ENCODE results near the gene GATA3.

Gene GATA3

GRCh38 chr10:8104005-8104404 lies 49.5 kb downstream of the GATA3 start:
- TF ChIP-seq CTCF (IDR thresholded peaks at IDR 0.05; ENCODE audit: insufficient read depth, missing control alignments), result no peak
- DNase-seq (ENCODE audit: insufficient read length, low spot score), result no peak
- FAIRE-seq, result no peak

GRCh38 chr10:8104721-8105120 lies 50.2 kb downstream of the GATA3 start:
- FAIRE-seq, result no peak
- TF ChIP-seq CTCF (IDR thresholded peaks at IDR 0.05; ENCODE audit: insufficient read depth, missing control alignments), result no peak

GRCh38 chr10:8105932-8106331 lies 51.4 kb downstream of the GATA3 start:
- DNase-seq (ENCODE audit: insufficient read length, low spot score) (no peak), FAIRE-seq (no peak)
- no peak for TF ChIP-seq CTCF (IDR thresholded peaks at IDR 0.05; ENCODE audit: insufficient read depth, missing control alignments)

More at GRCh38 chr10:8104721-8105120, 50.2 kb downstream of the GATA3 start:
- DNase-seq (ENCODE audit: insufficient read length, low spot score), result no peak

GRCh38 chr10:8112230-8112905 lies 57.9 kb downstream of the GATA3 start:
- no peak for FAIRE-seq

GRCh38 chr10:8112942-8113442 lies 58.5 kb downstream of the GATA3 start:
- no peak for FAIRE-seq
- no peak for TF ChIP-seq CTCF (IDR thresholded peaks at IDR 0.05; ENCODE audit: insufficient read depth, missing control alignments)
- no peak for DNase-seq (ENCODE audit: insufficient read length, low spot score)

More at GRCh38 chr10:8112230-8112905, 57.9 kb downstream of the GATA3 start:
- no peak for DNase-seq (ENCODE audit: insufficient read length, low spot score)
- TF ChIP-seq CTCF (IDR thresholded peaks at IDR 0.05; ENCODE audit: insufficient read depth, missing control alignments), result no peak

- DNase-seq (ENCODE audit: insufficient read length, low spot score) (no peak), FAIRE-seq (no peak)
- no peak for TF ChIP-seq CTCF (IDR thresholded peaks at IDR 0.05; ENCODE audit: insufficient read depth, missing control alignments)
Observed at GRCh38 chr10:8113616-8114015, 59.1 kb downstream of the GATA3 start.
